Loucy (cell line): Measurements from ENCODE around the gene TAS1R1.

Experiments
- CTCF ChIP-seq: fragments of 200-600 bp; sonication (generic); conservative IDR thresholded peaks from 2 replicates; pipeline ENCODE4 v1.5.1; 2014; ENCODE audit warnings: mild to moderate bottlenecking, antibody characterized with exemption, low read length
- EZH2phosphoT487 ChIP-seq: fragments of 200-600 bp; IDR thresholded peaks from 2 replicates; pipeline ENCODE4 v1.6.1; 2018; ENCODE audit warnings: antibody characterized with exemption, mild to moderate bottlenecking, moderate library complexity, borderline replicate concordance

- no peak for TF ChIP-seq EZH2phosphoT487
- TF ChIP-seq CTCF = no peak
Observed at GRCh38 chr1:6614019-6614928, 59.2 kb downstream of the TAS1R1 start.
